Endothelial cell of umbilical vein (primary cell): Measurements from ENCODE around the gene POLR3A. TPM values are rescaled to one million over a fixed set of nuclear protein-coding genes. Genes with fewer than 3 reads are reported as not detected.

ENCODE experiments used
- BruUV-seq: library from RNA; stranded (reverse); fragments of 400-500 nt; replicated peaks from 2 replicates; lab custom pipeline; 2021; lab: Mats Ljungman, UMichigan
- CTCF ChIA-PET: fragments of 300-600, 350-600 bp; sonication (Branson Sonifier 250); formaldehyde crosslinking; loops from one replicate; lab custom pipeline; 2021; ENCODE audit warnings: antibody characterized with exemption, inconsistent platforms; lab: Charles Lee
- POLR2A ChIA-PET: fragments of 300-600, 350-600 bp; sonication (Branson Sonifier 250); formaldehyde crosslinking; loops from one replicate; lab custom pipeline; 2021; ENCODE audit warnings: antibody characterized with exemption, inconsistent platforms; lab: Charles Lee
- DNase-seq: peaks from one replicate; pipeline ENCODE4 v3.0.0-alpha.2; 2011; ENCODE audit warnings: low read depth, low spot score
- FAIRE-seq: peaks from 2 replicates; lab custom pipeline; 2011; peaks lifted over from hg19 to GRCh38; lab: Jason Lieb, UNC
- H2AFZ ChIP-seq: 2 replicates; pipeline ENCODE4 v1.6.0; 2012; ENCODE audit warnings: low read depth, low read length, control low read depth, inconsistent platforms
- H3K27ac ChIP-seq: 2 replicates; pipeline ENCODE4 v1.5.1; 2011; ENCODE audit warnings: low read depth, mild to moderate bottlenecking, control low read depth, low read length, moderate library complexity; ENCODE audit not compliant: insufficient read depth
- H3K27me3 ChIP-seq, 2 experiments: 2 replicates each; pipeline versions ENCODE4 v1.6.0 to v1.6.1; 2011; ENCODE audit warnings: low read length in 2 of 2, mixed read lengths in 1 of 2; ENCODE audit not compliant: control insufficient read depth in 2 of 2, insufficient read depth in 2 of 2
- H3K36me3 ChIP-seq, 2 experiments: 2 replicates in 1 of 2; 3 replicates in 1 of 2; pipeline ENCODE4 v1.5.1; 2011; ENCODE audit warnings: low read length in 2 of 2, mild to moderate bottlenecking in 1 of 2, moderate library complexity in 1 of 2; ENCODE audit not compliant: control insufficient read depth in 2 of 2, insufficient read depth in 2 of 2; ENCODE audit errors: extremely low read depth in 1 of 2
- H3K4me1 ChIP-seq: 3 replicates; pipeline ENCODE4 v1.5.1; 2011; ENCODE audit warnings: mild to moderate bottlenecking, low read length; ENCODE audit not compliant: control insufficient read depth, insufficient read depth; ENCODE audit errors: extremely low read depth
- H3K4me2 ChIP-seq: 2 replicates; pipeline ENCODE4 v1.6.1; 2011; ENCODE audit warnings: low read length, control low read depth, mixed read lengths; ENCODE audit not compliant: insufficient read depth
- H3K4me3 ChIP-seq, 3 experiments: fragments of 200-600 bp in 1 of 3; sonication (generic), shearing (Covaris generic) in 1 of 3; replicated peaks in 1 of 3; 2 replicates each; pipeline ENCODE4 v1.5.1; 2011 to 2016; ENCODE audit warnings: control low read depth in 3 of 3, low read length in 3 of 3, mild to moderate bottlenecking in 2 of 3, inconsistent platforms in 1 of 3, low read depth in 1 of 3, moderate library complexity in 1 of 3; ENCODE audit not compliant: insufficient read depth in 1 of 3
- H3K79me2 ChIP-seq: 2 replicates; pipeline ENCODE4 v1.6.0; 2012; ENCODE audit warnings: low read length, inconsistent platforms; ENCODE audit not compliant: control insufficient read depth, insufficient read depth
- H3K9ac ChIP-seq: replicated peaks from 2 replicates; pipeline ENCODE3; 2011; ENCODE audit warnings: low read length, control low read depth; ENCODE audit not compliant: insufficient read depth; ENCODE audit errors: extremely low read depth
- H3K9me1 ChIP-seq: replicated peaks from 3 replicates; pipeline ENCODE4 v1.6.0; 2011; ENCODE audit warnings: mild to moderate bottlenecking, low read length; ENCODE audit not compliant: control insufficient read depth, insufficient read depth; ENCODE audit errors: extremely low read depth
- H3K9me3 ChIP-seq: replicated peaks from 2 replicates; pipeline ENCODE4 v1.5.1; 2012; ENCODE audit warnings: low read length, inconsistent platforms; ENCODE audit not compliant: control insufficient read depth, insufficient read depth
- H4K20me1 ChIP-seq: replicated peaks from 2 replicates; pipeline ENCODE3; 2011; ENCODE audit warnings: mild to moderate bottlenecking, low read length; ENCODE audit not compliant: control insufficient read depth, insufficient read depth; ENCODE audit errors: extremely low read depth
- EZH2 ChIP-seq: IDR thresholded peaks from 2 replicates; pipeline ENCODE4 v1.6.1; 2012; ENCODE audit warnings: borderline replicate concordance, low read depth, mild to moderate bottlenecking, moderate library complexity, low read length, inconsistent platforms; ENCODE audit not compliant: severe bottlenecking
- FOS ChIP-seq: IDR thresholded peaks from 2 replicates; pipeline ENCODE4 v1.6.1; 2011; ENCODE audit warnings: mild to moderate bottlenecking, low read length, moderate library complexity, borderline replicate concordance; ENCODE audit not compliant: insufficient read depth
- GATA2 ChIP-seq: IDR thresholded peaks from 2 replicates; pipeline ENCODE4 v1.7.0; 2011; ENCODE audit warnings: low read depth, mild to moderate bottlenecking, moderate library complexity, mixed read lengths, low read length; ENCODE audit not compliant: insufficient read length, insufficient read depth
- JUN ChIP-seq: IDR thresholded peaks from 2 replicates; pipeline ENCODE4 v1.6.1; 2011; ENCODE audit warnings: borderline replicate concordance, low read depth; ENCODE audit not compliant: insufficient read length, insufficient read depth
- MYC ChIP-seq: IDR thresholded peaks from one replicate; pipeline ENCODE4 v1.6.1; 2011; ENCODE audit warnings: mild to moderate bottlenecking, low read depth, low read length
- POLR2A ChIP-seq: IDR thresholded peaks from 2 replicates; pipeline ENCODE4 v1.6.1; 2012; ENCODE audit warnings: low read depth, mild to moderate bottlenecking, control low read depth, low read length
- POLR2AphosphoS5 ChIP-seq: IDR thresholded peaks from 2 replicates; pipeline ENCODE4 v1.6.1; 2012; ENCODE audit warnings: low read depth, mild to moderate bottlenecking, control low read depth, low read length, moderate library complexity; ENCODE audit not compliant: insufficient read depth
- dilution Hi-C: fragments of 300-500 bp; cut with MboI; formaldehyde crosslinking; loops from one replicate; pipeline ENCODE4 v1.15.0; 2019; ENCODE audit warnings: low sequenced_read_pairs; ENCODE audit not compliant: extremely low pct_ligation_motif_present
- intact Hi-C: fragments of 100-400 bp; cut with micrococcal nuclease; formaldehyde crosslinking; loops from one replicate; pipeline ENCODE4 v1.10.0; 2022
- polyA plus RNA-seq, 4 experiments: library from polyadenylated mRNA; depleted of rRNA in 3 of 4; stranded (reverse) in 3 of 4; unstranded in 1 of 4; fragments of >200 nt; gene quantifications; 2 replicates each; pipeline versions ENCODE4 v1.2.1 to v1.2.3, GENCODE V29; 2011 to 2012; ENCODE audit warnings: missing spikeins in 1 of 4
- total RNA-seq: library from RNA; stranded (reverse); gene quantifications from 2 replicates; pipeline ENCODE4 v1.2.3, GENCODE V29; 2021
- TF ChIP-seq, protein P1 (sequence below), 2 donors: IDR thresholded peaks; 1 replicate in 1 of 2; 2 replicates in 1 of 2; pipeline ENCODE4 v1.5.1; 2011; ENCODE audit warnings: low read length in 2 of 2, mild to moderate bottlenecking in 2 of 2, moderate library complexity in 2 of 2, control low read depth in 1 of 2, inconsistent platforms in 1 of 2, low read depth in 1 of 2; ENCODE audit not compliant: insufficient read depth in 1 of 2; ENCODE audit errors: extremely low read depth in 1 of 2
- TF ChIP-seq, protein P2 (sequence below): IDR thresholded peaks from 2 replicates; pipeline ENCODE4 v1.6.1; 2011; ENCODE audit not compliant: insufficient read depth, insufficient read length

POLR3A gene
- total and polyA plus RNA-seq, 2 donors (not counting 3 experiments of a cell fraction or from before 2014, with no cell fraction given) = 9.5 to 25.3 TPM

DNA sequence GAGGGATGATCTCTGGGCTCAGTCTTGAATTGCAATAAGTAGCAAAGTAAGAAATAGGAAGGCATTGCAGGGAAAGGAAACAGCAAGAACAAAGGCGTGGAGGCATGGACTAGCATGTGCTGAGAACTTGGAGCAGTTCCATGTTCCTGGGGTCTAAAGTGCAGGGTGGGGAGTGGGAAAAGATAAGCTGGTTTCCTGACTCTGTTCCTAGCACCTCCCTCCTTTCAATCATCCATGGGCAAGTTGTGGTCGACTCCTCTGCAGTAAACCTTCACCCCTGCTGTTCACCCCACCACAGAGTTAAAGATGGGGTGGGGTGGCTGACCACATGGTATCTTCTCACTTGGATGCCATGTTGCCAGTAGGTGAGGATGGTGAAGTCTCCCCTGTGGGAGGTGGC is 33.9 kb upstream of the POLR3A start:
- H3K79me2 ChIP-seq = no peaks in the 10 kb centered on the region
- intact Hi-C loops = no loop called here
- H3K9me1 ChIP-seq = no peaks in the 10 kb centered on the region
- POLR2A ChIA-PET = interaction anchor here (0.6 kb wide), 1 partner anchor 27 kb away, joined by 3 read pairs; no protein-coding TSS in a partner anchor
- BruUV-seq = no TSS peak
- no peaks in the 10 kb centered on the region for H3K27me3 ChIP-seq
- dilution Hi-C loops = no loop called here
- peak; percentile 26 for DNase-seq
- H3K4me1 ChIP-seq = no peaks in the 10 kb centered on the region
- no peak overlapping the region for H3K4me3 ChIP-seq
- TF ChIP-seq MYC (no peak), POLR2A (no peak), JUN (no peak), FOS (no peak), POLR2AphosphoS5 (no peak), EZH2 (no peak), GATA2 (no peak)
- TF ChIP-seq, protein P1, sequence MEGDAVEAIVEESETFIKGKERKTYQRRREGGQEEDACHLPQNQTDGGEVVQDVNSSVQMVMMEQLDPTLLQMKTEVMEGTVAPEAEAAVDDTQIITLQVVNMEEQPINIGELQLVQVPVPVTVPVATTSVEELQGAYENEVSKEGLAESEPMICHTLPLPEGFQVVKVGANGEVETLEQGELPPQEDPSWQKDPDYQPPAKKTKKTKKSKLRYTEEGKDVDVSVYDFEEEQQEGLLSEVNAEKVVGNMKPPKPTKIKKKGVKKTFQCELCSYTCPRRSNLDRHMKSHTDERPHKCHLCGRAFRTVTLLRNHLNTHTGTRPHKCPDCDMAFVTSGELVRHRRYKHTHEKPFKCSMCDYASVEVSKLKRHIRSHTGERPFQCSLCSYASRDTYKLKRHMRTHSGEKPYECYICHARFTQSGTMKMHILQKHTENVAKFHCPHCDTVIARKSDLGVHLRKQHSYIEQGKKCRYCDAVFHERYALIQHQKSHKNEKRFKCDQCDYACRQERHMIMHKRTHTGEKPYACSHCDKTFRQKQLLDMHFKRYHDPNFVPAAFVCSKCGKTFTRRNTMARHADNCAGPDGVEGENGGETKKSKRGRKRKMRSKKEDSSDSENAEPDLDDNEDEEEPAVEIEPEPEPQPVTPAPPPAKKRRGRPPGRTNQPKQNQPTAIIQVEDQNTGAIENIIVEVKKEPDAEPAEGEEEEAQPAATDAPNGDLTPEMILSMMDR (IDR thresholded peaks at IDR 0.05; ENCODE audit: extremely low read depth in 1 of 2, insufficient read depth in 1 of 2, low read depth in 1 of 2, low read length in 2 of 2) = no peak
- TF ChIP-seq, protein P2, sequence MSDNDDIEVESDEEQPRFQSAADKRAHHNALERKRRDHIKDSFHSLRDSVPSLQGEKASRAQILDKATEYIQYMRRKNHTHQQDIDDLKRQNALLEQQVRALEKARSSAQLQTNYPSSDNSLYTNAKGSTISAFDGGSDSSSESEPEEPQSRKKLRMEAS = no peak
- CTCF ChIA-PET = no interaction called here
- H4K20me1 ChIP-seq = no peaks in the 10 kb centered on the region
- FAIRE-seq = no peak
- H3K36me3 ChIP-seq = no peaks in the 10 kb centered on the region
- H3K27ac ChIP-seq = no peak overlapping the region
- H3K9ac ChIP-seq = no peak overlapping the region
- no peaks in the 10 kb centered on the region for H3K9me3 ChIP-seq
- H3K4me2 ChIP-seq = no peak overlapping the region
- no peak overlapping the region for H2AFZ ChIP-seq
